ENCODE data around the gene SYT11. TPM values are rescaled to one million over a fixed set of nuclear protein-coding genes. Genes with fewer than 3 reads are reported as not detected.

SYT11 gene
- total and polyA plus RNA-seq, 10 donors, result 1.1 to 22.1 (median 11.9) TPM

GRCh38 chr1:155847823-155848529 is 11.4 kb upstream of the SYT11 start:
- Histone ChIP-seq H3K27ac (peak overlapping the region in 1 of 8 donors; percentile 5), H3K36me3 (peaks cover 0 to 97% (median 33%) of the 10 kb centered on the region in 6 donors), H3K4me1 (peaks cover 0 to 80% (median 36%) of the 10 kb centered on the region in 6 donors), H3K27me3 (replicated peaks in 1 of 7) (no peaks in the 10 kb centered on the region), H3K4me3 (no peak overlapping the region), H3K9me3 (no peaks in the 10 kb centered on the region)
- no peak for DNase-seq
- 86 to 100% (median 95%) methylated on average over 1 of the region's 1 CpG for whole genome bisulfite sequencing, 5 donors
- intact Hi-C loops (cut with DNase I; ENCODE audit: low total_unique reads), result no loop called here
- TF ChIP-seq POLR2AphosphoS5 (IDR thresholded peaks at IDR 0.05), result no peak

DNA sequence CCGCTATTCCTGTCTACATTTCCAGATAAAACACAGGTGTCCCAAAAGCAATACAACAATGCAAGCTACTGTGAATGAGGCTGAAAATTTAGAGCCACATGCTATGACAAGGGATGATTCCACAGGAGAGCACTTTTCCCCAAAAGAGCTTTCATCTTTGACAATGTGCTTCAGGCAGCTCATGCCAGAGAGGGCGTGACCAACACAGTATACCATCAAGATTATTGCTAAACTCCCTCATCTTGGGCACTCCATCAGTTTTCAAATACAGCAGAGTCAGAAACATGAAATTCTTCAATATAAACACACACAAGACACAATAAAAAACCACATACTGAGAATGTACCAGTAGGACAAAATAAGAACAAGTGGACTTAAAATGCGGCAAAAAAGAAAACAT is 9.0 kb upstream of the SYT11 start:
- WGBS, 5 donors, result 91 to 98% (median 92%) methylated on average over 3 of the region's 3 CpGs
- H3K27ac ChIP-seq, result no peak overlapping the region
- H3K4me3 ChIP-seq, result no peak overlapping the region
- peaks cover 0 to 97% (median 51%) of the 10 kb centered on the region in 6 donors for H3K36me3 ChIP-seq
- intact Hi-C loops (cut with DNase I; ENCODE audit: low total_unique reads), result no loop called here
- no peaks in the 10 kb centered on the region for H3K27me3 ChIP-seq (replicated peaks in 1 of 7)
- TF ChIP-seq POLR2AphosphoS5 (IDR thresholded peaks at IDR 0.05), result no peak
- no peak for DNase-seq
- H3K4me1 ChIP-seq, result peaks cover 0 to 67% (median 35%) of the 10 kb centered on the region in 6 donors
- no peaks in the 10 kb centered on the region for H3K9me3 ChIP-seq

- peaks cover 0 to 10% (median 0%) of the 10 kb centered on the region in 7 donors for H3K27me3 ChIP-seq (replicated peaks in 1 of 7)
- TF ChIP-seq POLR2AphosphoS5 (IDR thresholded peaks at IDR 0.05) (no peak), POLR2A (IDR thresholded peaks at IDR 0.05) (no peak)
- TF ChIP-seq, protein P1, sequence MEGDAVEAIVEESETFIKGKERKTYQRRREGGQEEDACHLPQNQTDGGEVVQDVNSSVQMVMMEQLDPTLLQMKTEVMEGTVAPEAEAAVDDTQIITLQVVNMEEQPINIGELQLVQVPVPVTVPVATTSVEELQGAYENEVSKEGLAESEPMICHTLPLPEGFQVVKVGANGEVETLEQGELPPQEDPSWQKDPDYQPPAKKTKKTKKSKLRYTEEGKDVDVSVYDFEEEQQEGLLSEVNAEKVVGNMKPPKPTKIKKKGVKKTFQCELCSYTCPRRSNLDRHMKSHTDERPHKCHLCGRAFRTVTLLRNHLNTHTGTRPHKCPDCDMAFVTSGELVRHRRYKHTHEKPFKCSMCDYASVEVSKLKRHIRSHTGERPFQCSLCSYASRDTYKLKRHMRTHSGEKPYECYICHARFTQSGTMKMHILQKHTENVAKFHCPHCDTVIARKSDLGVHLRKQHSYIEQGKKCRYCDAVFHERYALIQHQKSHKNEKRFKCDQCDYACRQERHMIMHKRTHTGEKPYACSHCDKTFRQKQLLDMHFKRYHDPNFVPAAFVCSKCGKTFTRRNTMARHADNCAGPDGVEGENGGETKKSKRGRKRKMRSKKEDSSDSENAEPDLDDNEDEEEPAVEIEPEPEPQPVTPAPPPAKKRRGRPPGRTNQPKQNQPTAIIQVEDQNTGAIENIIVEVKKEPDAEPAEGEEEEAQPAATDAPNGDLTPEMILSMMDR (IDR thresholded peaks at IDR 0.05 in 8 of 11, conservative IDR thresholded peaks at IDR 0.05 in 3 of 11), result no peak
- peaks cover 15 to 75% (median 56%) of the 10 kb centered on the region in 6 donors for H3K4me1 ChIP-seq
- intact Hi-C loops (cut with DNase I; ENCODE audit: low total_unique reads), result no loop called here
- H3K4me3 ChIP-seq, result peak overlapping the region; percentile 58 to 92 (median 66)
- H3K36me3 ChIP-seq, result peaks cover 0 to 43% (median 37%) of the 10 kb centered on the region in 6 donors
- peak overlapping the region; percentile 75 to 97 (median 88) for H3K27ac ChIP-seq
- WGBS, 5 donors, result 54 to 57% (median 56%) methylated on average over 20 of the region's 20 CpGs
- H3K9me3 ChIP-seq, result no peaks in the 10 kb centered on the region
- DNase-seq, result no peak
These were observed 3.0 kb upstream of the SYT11 start for GRCh38 chr1:155856257-155856974.

DNA sequence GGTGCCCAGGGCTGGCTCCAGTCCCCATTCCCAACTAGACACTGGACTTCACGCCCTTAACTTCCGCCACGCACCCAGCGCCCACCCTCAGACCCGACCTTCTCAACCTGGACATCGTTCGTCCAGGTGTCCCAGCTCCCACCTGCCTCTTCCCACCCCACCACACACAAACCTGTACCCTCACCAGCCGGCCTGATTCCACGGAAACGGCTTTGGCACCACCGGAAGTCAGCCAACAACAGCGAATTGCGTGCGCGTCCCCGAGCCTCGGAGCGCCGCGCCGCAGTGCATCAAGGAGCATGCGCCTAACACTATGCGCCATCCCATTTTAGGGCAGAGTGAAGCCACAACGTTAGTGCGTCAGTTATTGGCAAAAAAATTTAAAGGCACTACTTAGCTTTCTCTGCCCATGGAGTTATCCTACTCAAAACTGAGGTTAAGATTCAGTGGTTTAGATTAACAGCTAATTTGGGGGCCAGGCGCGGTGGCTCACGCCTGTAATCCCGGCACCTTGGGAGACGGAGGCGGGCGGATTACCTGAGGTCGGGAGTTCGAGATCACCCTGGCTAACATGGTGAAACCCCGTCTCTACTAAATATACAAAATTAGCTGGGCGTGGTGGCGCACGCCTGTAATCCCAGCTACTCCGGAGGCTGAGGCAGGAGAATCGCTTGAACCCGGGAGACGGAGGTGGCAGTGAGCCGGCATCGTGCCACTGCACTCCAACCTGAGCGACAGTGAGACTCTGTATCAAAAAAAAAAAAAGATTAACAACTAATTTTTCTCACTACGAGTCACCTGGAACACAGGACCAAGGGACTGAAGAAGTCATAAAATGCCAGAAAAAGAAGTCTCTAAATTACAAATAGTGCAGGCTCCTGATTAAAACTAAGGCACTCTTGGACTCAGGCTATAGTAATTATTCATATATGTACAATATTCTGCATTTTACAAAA is 2.1 kb upstream of the SYT11 start, which contains the start of gene GON4L:
TSS of gene GON4L (minus strand) at position 240 of the 956 bp plus-strand sequence. CDS start 3,434 bp downstream, outside the sequence.
- Histone ChIP-seq H3K27me3 (replicated peaks in 1 of 7) (peaks cover 0 to 10% (median 0%) of the 10 kb centered on the region in 7 donors), H3K4me1 (peaks cover 15 to 66% (median 51%) of the 10 kb centered on the region in 6 donors), H3K36me3 (peaks cover 0 to 34% (median 29%) of the 10 kb centered on the region in 6 donors), H3K27ac (peak within 1 kb of the TSS; percentile 75 to 97 (median 90)), H3K9me3 (no peaks in the 10 kb centered on the region), H3K4me3 (peak within 1 kb of the TSS; percentile 58 to 92 (median 66))
- intact Hi-C loops (cut with DNase I; ENCODE audit: low total_unique reads), result no loop called here
- peak; percentile 96 for DNase-seq
- TF ChIP-seq POLR2AphosphoS5 (IDR thresholded peaks at IDR 0.05), result peak; percentile 94 to 97 (median 94)
- peak in 1 of 3 donors; percentile 32 for TF ChIP-seq POLR2A (IDR thresholded peaks at IDR 0.05)
- TF ChIP-seq, protein P1 (IDR thresholded peaks at IDR 0.05 in 8 of 11, conservative IDR thresholded peaks at IDR 0.05 in 3 of 11), result peak in 1 of 11 experiments; percentile 23
- 12 to 23% (median 16%) methylated on average over 38 to 46 of the region's 46 CpGs for WGBS, 5 donors

All from spleen (tissue), 11 donors.